Measurements from ENCODE around the gene LRRC74A.

Gene LRRC74A

DNA sequence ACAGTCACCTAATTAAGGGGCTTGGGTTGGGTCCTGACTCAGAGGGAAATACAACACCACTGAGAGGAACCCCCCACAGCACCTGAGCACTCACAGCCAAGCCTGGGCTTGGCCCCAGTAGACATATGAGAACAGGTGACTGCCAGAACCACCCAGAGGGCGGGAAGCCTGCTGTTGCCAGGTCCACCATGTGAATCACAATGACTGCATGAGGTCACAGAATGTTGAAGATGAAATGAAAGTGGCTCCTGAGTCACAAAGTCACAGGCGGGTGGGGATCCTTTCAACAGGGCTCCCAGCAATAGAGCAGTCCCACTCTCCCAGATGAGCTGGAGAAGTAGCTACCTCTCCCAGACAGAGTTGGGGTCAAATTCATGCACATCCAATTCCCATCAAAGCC lies at the start of gene LRRC74A:
Gene LRRC74A (plus strand): TSS at position 287 of the 400 bp plus-strand sequence. CDS start 290 bp downstream, outside the sequence.
- no peak for DNase-seq (ENCODE audit: low read depth)

- no peak for DNase-seq (ENCODE audit: low read depth)
Observed at GRCh38 chr14:76776428-76777251, 49.6 kb upstream of the LRRC74A start.

- no peak for DNase-seq (ENCODE audit: low read depth)
Observed at GRCh38 chr14:76777721-76778120, 48.5 kb upstream of the LRRC74A start.

DNA sequence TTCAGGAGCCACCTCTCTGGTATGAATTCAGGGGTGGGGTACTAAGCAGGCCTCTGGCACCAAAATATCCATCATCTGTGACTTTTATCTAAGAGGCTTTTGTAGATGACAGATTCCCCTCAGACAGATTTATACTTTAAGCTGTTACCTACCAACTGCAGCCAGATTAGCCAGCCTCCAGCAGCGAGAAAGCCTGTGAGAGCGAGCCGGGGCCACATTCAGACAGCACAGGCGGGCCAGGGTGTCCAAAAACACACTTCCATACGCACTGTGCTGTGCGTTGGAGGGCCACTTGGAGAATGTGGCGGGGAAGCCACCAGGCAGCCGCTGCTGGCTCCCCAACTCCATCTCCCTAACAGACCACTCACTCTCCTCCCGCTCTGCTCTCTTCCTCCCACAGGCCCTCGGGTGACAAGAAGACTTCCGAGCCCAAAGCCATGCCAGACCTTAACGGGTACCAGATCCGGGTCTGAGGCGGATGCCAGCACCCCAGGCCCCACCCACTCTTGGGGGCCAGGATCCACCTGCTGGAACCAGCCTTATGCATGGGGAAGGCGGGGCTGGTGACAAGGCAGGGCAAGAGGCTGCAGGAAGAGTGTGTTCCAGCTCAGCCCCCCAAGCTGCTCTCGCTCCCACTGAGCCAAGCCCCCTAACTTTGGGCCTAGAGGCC lies 47.5 kb upstream of the LRRC74A start:
- no peak for DNase-seq (ENCODE audit: low read depth)

DNA sequence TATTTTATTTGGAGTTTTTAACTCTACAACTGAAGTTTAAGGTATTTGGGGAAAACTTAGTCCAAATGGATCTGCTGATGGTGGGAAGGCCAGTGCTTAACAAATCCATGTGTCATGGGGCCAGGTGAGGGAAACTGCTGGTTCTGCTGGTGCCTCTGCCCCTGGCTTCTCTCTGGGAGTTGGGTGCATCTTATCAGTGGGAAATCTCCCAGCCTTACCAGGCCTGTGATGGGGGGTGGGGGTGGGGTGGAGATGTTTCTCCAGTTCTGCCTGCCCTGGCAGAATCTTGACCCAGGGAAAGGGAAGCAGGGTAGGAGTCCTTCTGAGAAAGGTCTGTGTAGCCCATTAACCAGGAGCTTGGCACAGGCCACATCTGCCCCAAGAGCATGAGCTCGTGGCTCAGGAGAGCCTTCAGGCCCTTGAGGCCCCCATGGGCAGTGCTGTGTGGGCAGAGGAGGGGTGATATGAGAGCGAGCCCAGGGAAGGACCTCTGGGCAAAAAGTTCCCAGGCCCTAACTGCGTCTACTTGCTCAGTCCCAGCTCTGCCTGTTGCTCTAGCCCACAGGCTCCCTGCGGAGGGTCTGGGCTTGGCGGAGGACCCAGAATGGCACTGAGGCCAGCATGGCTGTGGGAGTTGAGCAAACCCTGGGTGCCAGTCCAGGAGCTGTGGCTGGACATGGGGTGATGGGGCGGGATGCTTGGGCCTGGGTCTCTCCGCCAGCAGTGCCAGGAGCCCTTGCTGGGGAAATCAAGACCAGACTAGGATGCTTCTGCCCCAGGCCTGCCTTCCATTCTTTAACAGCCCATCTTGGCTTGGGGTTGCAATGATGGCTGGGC lies 46.8 kb upstream of the LRRC74A start:
- DNase-seq (ENCODE audit: low read depth): no peak

GRCh38 chr14:76780058-76780345 lies 46.2 kb upstream of the LRRC74A start:
- no peak for DNase-seq (ENCODE audit: low read depth)

- DNase-seq (ENCODE audit: low read depth): no peak
Observed at GRCh38 chr14:76780360-76780759, 45.8 kb upstream of the LRRC74A start.

- DNase-seq (ENCODE audit: low read depth): no peak
Observed at GRCh38 chr14:76780875-76781647, 45.1 kb upstream of the LRRC74A start.

- DNase-seq (ENCODE audit: low read depth): no peak
Observed at GRCh38 chr14:76781648-76782051, 44.6 kb upstream of the LRRC74A start.

DNA sequence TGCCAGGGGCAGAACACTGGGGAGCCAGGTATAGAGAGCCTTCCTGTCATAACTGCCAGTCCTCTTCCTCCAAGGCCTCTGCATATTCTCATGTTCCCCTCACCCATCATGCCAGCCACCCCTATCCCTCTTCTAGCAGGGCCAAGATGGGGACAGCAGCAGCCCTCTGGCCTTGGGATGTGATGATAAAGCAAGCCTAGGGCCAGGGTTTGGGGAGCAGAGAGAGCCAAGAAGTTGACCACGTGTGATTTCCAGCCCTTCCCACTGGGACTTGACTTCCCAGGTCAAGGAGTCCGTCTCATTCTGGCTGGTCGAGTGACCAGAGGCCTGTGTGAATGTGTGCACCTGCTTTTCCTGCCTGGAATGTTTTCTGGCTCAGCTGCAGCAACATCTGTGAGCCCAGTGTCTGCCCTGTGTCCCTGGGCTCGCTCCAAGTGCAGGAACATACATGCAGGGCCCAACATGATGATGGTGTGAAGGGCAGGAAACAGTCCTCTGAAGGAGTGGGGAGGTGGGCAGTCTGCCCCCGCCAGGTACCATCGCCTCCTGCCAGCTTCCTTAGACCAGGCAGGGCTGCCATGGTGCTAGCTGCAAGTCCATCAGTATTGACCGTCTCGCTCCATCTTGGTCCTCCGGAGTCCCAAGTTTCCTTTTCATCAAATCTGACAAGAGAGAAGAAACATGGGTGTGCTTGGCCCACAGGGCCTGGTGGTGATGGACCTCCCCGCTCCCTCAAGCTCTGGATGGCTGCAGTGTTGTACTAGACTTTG lies 43.9 kb upstream of the LRRC74A start:
- DNase-seq (ENCODE audit: low read depth): no peak

DNA sequence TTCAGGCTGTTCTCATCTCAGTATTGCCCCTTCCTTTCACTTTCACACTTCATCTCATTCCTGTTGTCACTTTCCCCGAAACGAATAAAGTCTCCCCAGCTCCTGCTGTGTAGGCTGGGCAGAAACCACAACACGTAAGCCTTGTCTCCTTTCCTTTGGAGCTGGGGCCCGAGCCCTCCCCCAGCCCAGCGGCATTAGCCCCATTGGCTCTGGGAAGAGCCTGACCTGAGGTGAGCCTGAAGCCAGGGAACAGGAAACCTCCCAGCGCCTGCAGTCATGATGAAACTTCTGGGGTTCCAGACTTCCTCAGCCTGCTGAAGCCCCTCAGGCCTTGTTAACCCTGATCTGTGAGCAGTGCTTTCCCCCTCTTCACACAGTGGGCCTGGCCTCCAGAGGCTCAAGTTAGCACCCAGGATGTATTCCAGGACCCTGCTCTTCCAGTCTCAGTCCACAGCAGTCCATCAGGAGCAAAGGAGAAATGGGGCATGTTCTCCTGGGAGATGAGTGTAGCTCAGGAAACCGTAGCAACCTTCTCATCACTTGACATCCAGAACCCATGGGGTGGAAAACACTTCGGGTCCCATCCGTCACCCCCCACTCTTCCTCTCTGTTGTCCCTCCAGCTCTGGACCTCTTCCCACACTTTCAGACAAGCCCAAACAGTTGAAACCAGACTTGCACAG lies 43.2 kb upstream of the LRRC74A start:
- no peak for DNase-seq (ENCODE audit: low read depth)

- DNase-seq (ENCODE audit: low read depth): no peak
Observed at GRCh38 chr14:76784266-76784874, 41.8 kb upstream of the LRRC74A start.

DNA sequence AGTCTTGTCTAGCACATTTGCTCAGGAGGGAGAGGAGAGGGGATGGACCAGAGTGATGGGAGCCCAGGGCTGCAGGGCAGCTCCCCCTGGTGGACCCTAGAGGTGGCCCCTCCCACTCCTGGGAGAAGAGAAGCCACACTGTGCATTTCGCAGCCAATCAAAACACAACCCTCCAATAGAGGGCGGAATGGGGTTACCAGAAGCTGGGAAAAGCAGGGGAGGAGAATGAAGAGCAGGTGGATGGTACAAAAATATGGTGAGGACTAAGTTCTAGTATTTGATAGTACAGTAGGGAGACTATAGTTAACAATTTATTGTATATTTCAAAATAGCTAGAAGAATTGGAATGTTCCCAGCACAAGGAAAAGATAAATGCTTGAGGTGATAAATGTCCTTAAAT lies 41.3 kb upstream of the LRRC74A start:
- DNase-seq (ENCODE audit: low read depth): no peak

GRCh38 chr14:76786601-76787000 lies 39.6 kb upstream of the LRRC74A start:
- no peak for DNase-seq (ENCODE audit: low read depth)

DNA sequence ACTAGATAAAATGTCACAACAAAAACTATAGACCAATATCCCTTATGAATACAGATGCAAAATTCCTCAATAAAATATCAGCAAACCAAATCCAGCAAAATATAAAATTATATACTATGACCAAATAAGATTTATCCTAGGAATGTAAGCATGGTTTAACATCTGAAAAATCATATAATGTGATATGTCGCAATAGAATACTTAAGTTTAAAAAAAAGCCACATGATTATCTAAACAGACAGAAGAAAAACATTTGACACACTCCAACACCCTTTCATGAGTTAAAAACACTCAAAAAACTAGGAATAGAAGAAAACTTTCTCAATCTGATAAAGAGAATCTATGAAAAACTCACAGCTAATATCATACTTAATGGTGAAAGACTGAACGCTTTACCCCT lies 33.8 kb upstream of the LRRC74A start:
- DNase-seq (ENCODE audit: low read depth): no peak

GRCh38 chr14:76793324-76793723 lies 32.9 kb upstream of the LRRC74A start:
- DNase-seq (ENCODE audit: low read depth): no peak

DNA sequence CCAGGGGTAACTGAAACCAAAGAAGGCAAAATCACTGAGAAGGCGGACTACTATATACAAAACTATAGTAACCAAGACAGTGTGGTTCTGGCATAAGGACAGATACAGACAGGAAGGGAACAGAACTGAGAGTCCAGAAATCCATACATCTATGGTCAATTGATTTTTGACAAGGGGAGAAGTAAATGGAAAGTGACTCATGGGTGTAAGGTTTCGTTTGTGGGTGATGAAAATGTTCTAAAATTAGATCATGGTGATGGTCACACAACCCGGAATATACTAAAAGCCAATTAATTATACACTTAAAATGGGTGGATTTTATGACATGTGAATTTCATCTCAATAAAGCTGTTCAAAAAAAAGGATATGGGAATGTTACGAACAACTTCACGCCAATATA lies 32.3 kb upstream of the LRRC74A start:
- no peak for DNase-seq (ENCODE audit: low read depth)

- no peak for DNase-seq (ENCODE audit: low read depth)
Observed at GRCh38 chr14:76806446-76806845, 19.8 kb upstream of the LRRC74A start.

DNA sequence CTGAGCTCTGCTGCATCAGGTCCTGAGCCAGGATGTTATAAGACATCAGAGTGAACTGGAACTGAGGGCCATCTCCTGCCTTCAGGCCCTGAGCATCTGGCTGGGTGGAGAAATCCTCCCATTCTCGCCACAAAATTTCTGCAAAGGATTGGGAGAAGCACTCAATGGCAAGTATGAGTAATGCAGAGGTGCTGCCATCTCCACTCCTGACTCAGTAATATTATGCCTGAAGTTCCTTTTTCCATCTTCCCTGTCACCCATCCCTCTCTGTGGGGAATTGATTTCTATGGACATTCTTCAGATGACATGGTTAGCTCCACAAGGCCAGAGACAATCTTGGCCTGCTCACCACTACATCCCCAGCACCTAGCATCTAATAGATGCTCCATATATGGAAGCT lies 18.2 kb upstream of the LRRC74A start:
- DNase-seq (ENCODE audit: low read depth): no peak

DNA sequence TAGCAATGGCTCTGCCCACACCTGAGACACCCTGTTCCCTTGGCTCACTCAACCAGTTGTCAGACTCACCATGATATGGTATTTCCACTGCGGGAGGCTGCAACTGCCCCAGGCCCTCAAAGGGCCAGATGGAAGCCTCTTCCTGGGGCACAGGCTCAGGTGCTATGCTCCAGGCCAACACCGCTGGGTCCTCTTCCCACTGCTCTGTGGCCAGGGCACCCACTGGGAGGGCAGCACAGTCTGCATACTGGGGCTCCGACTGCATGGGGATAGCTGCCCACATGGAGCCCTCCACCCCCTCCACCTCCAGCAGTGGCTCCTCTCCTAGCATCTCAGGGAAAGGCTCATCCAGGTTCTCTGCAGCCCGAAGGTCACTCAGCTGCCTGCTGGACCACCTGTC lies 17.2 kb upstream of the LRRC74A start:
- no peak for DNase-seq (ENCODE audit: low read depth)

Measured in non-pigmented ciliary epithelial cell (primary cell).